T-helper 9 cell (primary cell): ENCODE data around the gene METTL2A.
A peak's percentile ranks its signal among the peaks of the same experiment; 100 is the strongest.
"Not testable (repeated sequence)": the region's sequence is repeated elsewhere in the genome, so short reads cannot be mapped to it uniquely, and the experiment has no call there.

Source experiments
- DNase-seq: peaks from one replicate; pipeline ENCODE4 v3.0.0-alpha.2; 2020
- total RNA-seq, 2 donors: gene quantifications; one replicate each; lab custom pipeline; 2026; lab: John Stamatoyannopoulos, UW

Gene METTL2A
- total RNA-seq, result 7.2 to 31.3 reads per million in 2 donors

GRCh38 chr17:62423647-62424461 lies at the start of gene METTL2A:
Gene METTL2A, plus strand, starts transcription at chr17:62423897. Its CDS starts 6 bp downstream, at chr17:62423903.
- peak; percentile 71 for DNase-seq

- DNase-seq, result no peak
Observed at GRCh38 chr17:62380253-62380652, 43.4 kb upstream of the METTL2A start, which contains the start of gene EFCAB3. Gene EFCAB3, plus strand, starts transcription at chr17:62380553. Its CDS starts 2,427 bp downstream, at chr17:62382980.

- DNase-seq, result no peak
Observed at GRCh38 chr17:62381561-62381960, 42.1 kb upstream of the METTL2A start.

- DNase-seq, result no peak
Observed at GRCh38 chr17:62388856-62389255, 34.8 kb upstream of the METTL2A start.

GRCh38 chr17:62392908-62393307 lies 30.8 kb upstream of the METTL2A start:
- no peak for DNase-seq

GRCh38 chr17:62398891-62399290 lies 24.8 kb upstream of the METTL2A start:
- DNase-seq, result no peak

GRCh38 chr17:62405451-62405850 lies 18.2 kb upstream of the METTL2A start:
- DNase-seq, result no peak

GRCh38 chr17:62413090-62413489 lies 10.6 kb upstream of the METTL2A start:
- DNase-seq, result not testable (repeated sequence)

GRCh38 chr17:62426214-62426613 lies 2.5 kb downstream of the METTL2A start:
- DNase-seq, result not testable (repeated sequence)

- DNase-seq, result not testable (repeated sequence)
Observed at GRCh38 chr17:62435251-62435650, 11.6 kb downstream of the METTL2A start.

GRCh38 chr17:62441181-62441580 lies 17.5 kb downstream of the METTL2A start:
- DNase-seq, result not testable (repeated sequence)

- no peak for DNase-seq
Observed at GRCh38 chr17:62444063-62444462, 20.4 kb downstream of the METTL2A start.

- DNase-seq, result not testable (repeated sequence)
Observed at GRCh38 chr17:62445791-62446190, 22.1 kb downstream of the METTL2A start.

- DNase-seq, result not testable (repeated sequence)
Observed at GRCh38 chr17:62452195-62452594, 28.5 kb downstream of the METTL2A start.

- not testable (repeated sequence) for DNase-seq
Observed at GRCh38 chr17:62453041-62453440, 29.3 kb downstream of the METTL2A start.

- not testable (repeated sequence) for DNase-seq
Observed at GRCh38 chr17:62453656-62454055, 30.0 kb downstream of the METTL2A start.

GRCh38 chr17:62454111-62454510 lies 30.4 kb downstream of the METTL2A start:
- DNase-seq, result not testable (repeated sequence)

- DNase-seq, result no peak
Observed at GRCh38 chr17:62456016-62456415, 32.3 kb downstream of the METTL2A start.

GRCh38 chr17:62458483-62458882 lies 34.8 kb downstream of the METTL2A start:
- DNase-seq, result not testable (repeated sequence)

- DNase-seq, result not testable (repeated sequence)
Observed at GRCh38 chr17:62464422-62464821, 40.7 kb downstream of the METTL2A start.

- DNase-seq, result not testable (repeated sequence)
Observed at GRCh38 chr17:62465271-62465670, 41.6 kb downstream of the METTL2A start.

GRCh38 chr17:62470666-62471379 lies 47.1 kb downstream of the METTL2A start:
- peak; percentile 64 for DNase-seq

- DNase-seq, result not testable (repeated sequence)
Observed at GRCh38 chr17:62471380-62471880, 47.7 kb downstream of the METTL2A start.
